SK-N-SH treated with all-trans-retinoic acid at 6 μM for 48 hours (cell line): ENCODE data around the gene SPOCD1.

ENCODE experiments used
- CREB5 ChIP-seq: fragments of 250-450 bp; sonication (Bioruptor Pico); IDR thresholded peaks from 2 replicates; pipeline ENCODE4 v1.5.1; 2020; ENCODE audit warnings: low read depth, mild to moderate bottlenecking, moderate library complexity
- PATZ1 ChIP-seq: fragments of 250-450 bp; sonication (Bioruptor Pico); IDR thresholded peaks from 2 replicates; pipeline ENCODE4 v1.8.0; 2020; ENCODE audit warnings: mild to moderate bottlenecking, moderate library complexity, borderline replicate concordance
- POU6F1 ChIP-seq: fragments of 250-450 bp; sonication (Bioruptor Pico); IDR thresholded peaks from 2 replicates; pipeline ENCODE4 v1.8.0; 2021; ENCODE audit warnings: low read depth, mild to moderate bottlenecking, moderate library complexity, borderline replicate concordance
- ZFP3 ChIP-seq: fragments of 250-450 bp; sonication (Bioruptor Pico); IDR thresholded peaks from 2 replicates; pipeline ENCODE4 v1.5.0; 2020; ENCODE audit warnings: mild to moderate bottlenecking, moderate library complexity
- ZFP30 ChIP-seq: fragments of 450-650 bp; formaldehyde crosslinking; IDR thresholded peaks from 2 replicates; pipeline ENCODE4 v1.5.0; 2022; ENCODE audit warnings: mild to moderate bottlenecking, moderate library complexity

DNA sequence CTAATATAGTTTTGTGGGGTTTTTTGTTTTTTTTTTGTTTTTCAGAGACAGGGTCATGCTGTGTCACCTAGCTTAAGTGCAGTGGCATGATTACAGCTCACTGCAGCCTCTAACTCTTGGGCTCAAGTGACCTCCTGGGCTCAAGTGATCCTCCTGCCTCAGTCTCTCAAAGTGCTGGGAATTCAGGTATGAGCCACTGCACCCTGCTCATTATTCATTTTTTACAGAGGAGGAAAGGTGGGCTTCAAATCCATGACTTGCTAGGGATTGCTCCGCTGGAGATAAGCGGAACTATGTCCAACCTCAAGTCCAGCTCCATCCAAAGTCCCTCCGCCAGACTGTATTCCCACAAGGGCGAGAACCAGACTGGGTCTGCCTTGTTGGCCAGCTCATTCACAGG lies 8.0 kb upstream of the SPOCD1 start:
- no peak for TF ChIP-seq POU6F1 (CRISPR knock-in tag)
- no peak for TF ChIP-seq ZFP3 (CRISPR knock-in tag)
- TF ChIP-seq PATZ1, result no peak
- no peak for TF ChIP-seq CREB5 (CRISPR knock-in tag)
- no peak for TF ChIP-seq ZFP30 (CRISPR knock-in tag)
